Astrocyte (in vitro differentiated cells and primary cell): ENCODE results near the gene CDH22. TPM values are rescaled to one million over a fixed set of nuclear protein-coding genes. Genes with fewer than 3 reads are reported as not detected.

Experiments used
- DNase-seq: peaks from one replicate; pipeline ENCODE4 v3.0.0-alpha.2; 2010; ENCODE audit warnings: low read depth
- FAIRE-seq: peaks from 2 replicates; lab custom pipeline; 2011; peaks lifted over from hg19 to GRCh38; lab: Jason Lieb, UNC
- H2AFZ ChIP-seq: 2 replicates; pipeline ENCODE4 v1.6.0; 2012; ENCODE audit warnings: low read depth, low read length, inconsistent platforms
- H3K27ac ChIP-seq: 2 replicates; pipeline ENCODE4 v1.5.1; 2011; ENCODE audit warnings: low read depth, low read length, inconsistent platforms
- H3K27me3 ChIP-seq: 2 replicates; pipeline ENCODE4 v1.6.0; 2011; ENCODE audit warnings: low read length, inconsistent platforms; ENCODE audit not compliant: insufficient read depth
- H3K36me3 ChIP-seq: 2 replicates; pipeline ENCODE4 v1.5.1; 2011; ENCODE audit warnings: low read length, inconsistent platforms; ENCODE audit not compliant: insufficient read depth
- H3K4me1 ChIP-seq: 2 replicates; pipeline ENCODE4 v1.5.1; 2011; ENCODE audit warnings: low read length, inconsistent platforms; ENCODE audit not compliant: insufficient read depth
- H3K4me2 ChIP-seq: 2 replicates; pipeline ENCODE4 v1.6.0; 2012; ENCODE audit warnings: low read length, inconsistent platforms
- H3K4me3 ChIP-seq: 2 replicates; pipeline ENCODE4 v1.5.1; 2011; ENCODE audit warnings: low read depth, mild to moderate bottlenecking, low read length, inconsistent platforms; ENCODE audit not compliant: insufficient read depth
- H3K79me2 ChIP-seq: 2 replicates; pipeline ENCODE4 v1.6.0; 2012; ENCODE audit warnings: mild to moderate bottlenecking, low read length, inconsistent platforms; ENCODE audit not compliant: insufficient read depth
- H3K9ac ChIP-seq: 2 replicates; pipeline ENCODE4 v1.6.0; 2012; ENCODE audit warnings: mild to moderate bottlenecking, low read length, inconsistent platforms
- H3K9me3 ChIP-seq: 2 replicates; pipeline ENCODE4 v1.5.1; 2012; ENCODE audit warnings: low read depth, mild to moderate bottlenecking, low read length, inconsistent platforms; ENCODE audit not compliant: insufficient read depth
- H4K20me1 ChIP-seq: 2 replicates; pipeline ENCODE4 v1.6.0; 2012; ENCODE audit warnings: low read length, inconsistent platforms; ENCODE audit not compliant: insufficient read depth
- H3K27ac Mint-ChIP-seq: one replicate; pipeline ENCODE4 v1.8.0; 2021; ENCODE audit warnings: mild to moderate bottlenecking, mixed read lengths; ENCODE audit not compliant: unreplicated experiment
- H3K27me3 Mint-ChIP-seq: one replicate; pipeline ENCODE4 v1.8.0; 2021; ENCODE audit warnings: low read depth, mixed read lengths; ENCODE audit not compliant: unreplicated experiment
- H3K36me3 Mint-ChIP-seq: one replicate; pipeline ENCODE4 v1.8.0; 2021; ENCODE audit warnings: low read depth, mixed read lengths; ENCODE audit not compliant: unreplicated experiment
- H3K4me1 Mint-ChIP-seq: one replicate; pipeline ENCODE4 v1.8.0; 2021; ENCODE audit warnings: low read depth, mixed read lengths; ENCODE audit not compliant: unreplicated experiment
- H3K4me3 Mint-ChIP-seq: one replicate; pipeline ENCODE4 v1.8.0; 2021; ENCODE audit warnings: mild to moderate bottlenecking, moderate library complexity, mixed read lengths; ENCODE audit not compliant: unreplicated experiment
- H3K9me3 Mint-ChIP-seq: one replicate; pipeline ENCODE4 v1.8.0; 2021; ENCODE audit warnings: mild to moderate bottlenecking, mixed read lengths; ENCODE audit not compliant: unreplicated experiment
- EZH2 ChIP-seq: IDR thresholded peaks from 2 replicates; pipeline ENCODE4 v1.6.1; 2012; ENCODE audit warnings: mild to moderate bottlenecking, low read length, inconsistent platforms; ENCODE audit not compliant: insufficient read depth
- total RNA-seq: library from RNA; stranded (reverse); gene quantifications from 2 replicates; pipeline ENCODE4 v1.2.1, GENCODE V29; 2021
- TF ChIP-seq, protein P1 (sequence below): IDR thresholded peaks from 2 replicates; pipeline ENCODE4 v1.5.1; 2011; ENCODE audit warnings: low read depth, mild to moderate bottlenecking, inconsistent platforms, low read length, moderate library complexity; ENCODE audit not compliant: insufficient read depth

Gene CDH22
- total RNA-seq, 1 donor from 2014 or later: not detected

DNA sequence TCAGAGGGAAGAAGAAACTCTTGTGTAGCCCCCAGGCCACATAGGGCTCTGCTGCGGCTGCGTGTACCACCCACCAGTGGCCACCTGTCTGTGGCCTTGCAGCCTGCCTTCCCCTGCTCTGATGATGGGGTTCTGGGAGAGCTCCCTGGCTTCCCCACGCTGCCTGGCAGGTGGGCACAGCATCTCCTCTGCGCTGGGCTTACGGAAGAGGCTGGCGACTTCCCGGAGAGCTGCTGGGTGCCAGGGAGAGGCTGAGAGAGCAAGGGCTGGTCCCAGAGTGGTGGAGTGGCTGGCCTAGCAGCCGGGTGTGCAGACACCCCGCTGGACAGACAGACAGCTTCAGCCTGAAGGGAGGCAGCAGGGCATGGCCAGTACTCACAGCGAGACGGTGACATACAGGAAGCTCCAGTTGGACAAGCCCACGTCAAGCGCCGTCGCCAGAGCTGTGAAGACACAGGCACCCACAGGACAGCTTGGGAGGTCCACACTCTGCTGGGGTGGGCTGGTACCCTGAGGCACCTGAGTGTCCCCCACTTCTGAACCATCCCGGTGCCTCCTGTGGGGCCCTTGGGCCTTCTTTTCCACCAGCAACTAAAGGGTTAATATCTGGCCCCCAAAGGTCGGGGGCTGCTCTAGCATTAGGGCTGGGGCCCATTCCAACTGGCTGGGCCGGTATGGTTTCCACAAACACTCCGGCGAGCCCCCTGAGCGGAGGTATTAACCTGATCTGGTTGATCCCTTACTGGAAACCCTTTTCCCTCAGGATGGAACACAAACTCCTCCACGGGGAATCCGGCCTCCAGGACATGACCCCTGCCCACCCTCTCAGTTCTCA is 48.1 kb upstream of the CDH22 start:
- Histone ChIP-seq H3K36me3 (peaks cover 3% of the 10 kb centered on the region), H3K4me2 (no peak overlapping the region), H2AFZ (no peak overlapping the region), H4K20me1 (peaks cover 43% of the 10 kb centered on the region), H3K27me3 (no peaks in the 10 kb centered on the region), H3K9ac (no peak overlapping the region), H3K27ac (no peak overlapping the region), H3K4me1 (peaks cover 5% of the 10 kb centered on the region), H3K9me3 (no peaks in the 10 kb centered on the region), H3K4me3 (no peak overlapping the region), H3K79me2 (peaks cover 14% of the 10 kb centered on the region)
- Mint-ChIP-seq H3K4me1 (no peaks in the 10 kb centered on the region), H3K9me3 (no peaks in the 10 kb centered on the region), H3K27ac (no peak overlapping the region), H3K27me3 (no peaks in the 10 kb centered on the region), H3K36me3 (peaks cover 8% of the 10 kb centered on the region), H3K4me3 (no peak overlapping the region)
- TF ChIP-seq, protein P1, sequence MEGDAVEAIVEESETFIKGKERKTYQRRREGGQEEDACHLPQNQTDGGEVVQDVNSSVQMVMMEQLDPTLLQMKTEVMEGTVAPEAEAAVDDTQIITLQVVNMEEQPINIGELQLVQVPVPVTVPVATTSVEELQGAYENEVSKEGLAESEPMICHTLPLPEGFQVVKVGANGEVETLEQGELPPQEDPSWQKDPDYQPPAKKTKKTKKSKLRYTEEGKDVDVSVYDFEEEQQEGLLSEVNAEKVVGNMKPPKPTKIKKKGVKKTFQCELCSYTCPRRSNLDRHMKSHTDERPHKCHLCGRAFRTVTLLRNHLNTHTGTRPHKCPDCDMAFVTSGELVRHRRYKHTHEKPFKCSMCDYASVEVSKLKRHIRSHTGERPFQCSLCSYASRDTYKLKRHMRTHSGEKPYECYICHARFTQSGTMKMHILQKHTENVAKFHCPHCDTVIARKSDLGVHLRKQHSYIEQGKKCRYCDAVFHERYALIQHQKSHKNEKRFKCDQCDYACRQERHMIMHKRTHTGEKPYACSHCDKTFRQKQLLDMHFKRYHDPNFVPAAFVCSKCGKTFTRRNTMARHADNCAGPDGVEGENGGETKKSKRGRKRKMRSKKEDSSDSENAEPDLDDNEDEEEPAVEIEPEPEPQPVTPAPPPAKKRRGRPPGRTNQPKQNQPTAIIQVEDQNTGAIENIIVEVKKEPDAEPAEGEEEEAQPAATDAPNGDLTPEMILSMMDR: no peak
- TF ChIP-seq EZH2: no peak
- no peak for DNase-seq
- FAIRE-seq: no peak

DNA sequence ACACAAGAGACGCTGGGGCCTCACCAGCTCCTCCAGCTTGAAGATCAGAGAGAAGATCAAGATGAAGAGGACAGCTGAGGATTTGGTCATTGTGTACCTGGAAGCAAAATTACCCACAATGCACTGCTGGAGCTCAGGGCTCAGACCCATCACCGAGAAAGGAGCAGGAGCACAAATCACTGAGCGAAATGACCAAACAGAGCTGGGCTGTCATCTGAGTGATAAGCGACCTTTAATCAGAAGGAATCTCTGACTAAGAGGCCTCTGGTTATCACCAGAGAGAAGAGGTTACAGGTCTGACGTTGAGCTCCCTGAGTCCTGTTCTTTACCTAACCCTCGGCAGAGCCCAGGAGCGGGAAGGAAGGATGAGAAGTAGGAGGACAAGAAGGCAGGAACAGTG is 47.5 kb upstream of the CDH22 start:
- Histone ChIP-seq H3K27me3 (no peaks in the 10 kb centered on the region), H3K36me3 (peaks cover 3% of the 10 kb centered on the region), H3K27ac (no peak overlapping the region), H3K4me3 (no peak overlapping the region), H3K4me2 (no peak overlapping the region), H3K9ac (no peak overlapping the region), H3K4me1 (peaks cover 11% of the 10 kb centered on the region), H4K20me1 (peaks cover 37% of the 10 kb centered on the region), H3K9me3 (no peaks in the 10 kb centered on the region), H2AFZ (no peak overlapping the region), H3K79me2 (peaks cover 8% of the 10 kb centered on the region)
- no peak overlapping the region for H3K27ac Mint-ChIP-seq
- no peak overlapping the region for H3K4me3 Mint-ChIP-seq
- TF ChIP-seq EZH2: no peak
- TF ChIP-seq, protein P1: no peak
- no peaks in the 10 kb centered on the region for H3K9me3 Mint-ChIP-seq
- H3K27me3 Mint-ChIP-seq: no peaks in the 10 kb centered on the region
- FAIRE-seq: no peak
- peaks cover 8% of the 10 kb centered on the region for H3K36me3 Mint-ChIP-seq
- DNase-seq: no peak
- peaks cover 6% of the 10 kb centered on the region for H3K4me1 Mint-ChIP-seq
